ENCODE results near the gene KRTAP5-10.
"Not testable (repeated sequence)": the region's sequence is repeated elsewhere in the genome, so short reads cannot be mapped to it uniquely, and the experiment has no call there.

Gene KRTAP5-10

DNA sequence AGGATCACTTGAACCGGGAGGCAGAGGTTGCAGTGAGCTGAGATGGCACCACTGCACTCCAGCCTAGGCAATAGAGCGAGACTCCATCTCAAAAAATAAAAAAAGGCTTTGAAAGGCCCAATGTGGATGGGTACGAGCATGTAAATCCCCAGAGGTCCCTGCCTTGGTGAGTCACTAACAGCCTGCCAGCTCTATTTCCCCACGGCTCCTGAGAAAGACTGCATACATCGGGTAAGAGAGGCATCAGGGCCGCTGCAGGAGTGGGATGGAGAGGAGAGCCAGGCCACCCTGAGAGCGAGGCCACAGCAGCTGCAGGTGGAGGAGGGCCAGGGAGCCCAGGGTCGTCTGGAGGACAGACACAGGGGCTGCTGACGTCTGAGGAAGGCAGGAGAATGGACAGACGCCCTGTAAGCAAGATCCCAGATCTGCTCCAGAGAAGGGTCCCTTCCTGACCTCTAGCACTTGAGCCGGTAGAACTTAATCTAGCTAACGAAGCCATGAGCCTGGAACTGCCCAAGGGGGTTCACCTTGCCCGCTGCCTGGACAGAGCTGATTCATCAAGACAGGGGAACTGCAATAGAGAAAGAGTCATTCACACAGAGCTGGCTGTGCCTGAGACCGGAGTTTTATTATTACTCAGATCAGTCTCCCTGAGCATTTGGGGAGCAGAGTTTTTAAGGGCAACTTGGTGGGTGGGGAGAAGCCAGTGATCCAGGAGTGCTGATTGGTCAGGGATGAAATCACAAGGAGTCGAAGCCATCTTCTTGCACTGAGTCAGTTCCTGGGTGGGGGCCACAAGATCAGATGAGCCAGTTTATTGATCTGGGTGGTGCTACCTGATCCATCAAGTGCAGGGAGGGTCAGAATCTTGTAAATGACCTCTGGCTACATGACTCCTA is 22.2 kb upstream of the KRTAP5-10 start:
- DNase-seq (ENCODE audit: low spot score), result no peak

DNA sequence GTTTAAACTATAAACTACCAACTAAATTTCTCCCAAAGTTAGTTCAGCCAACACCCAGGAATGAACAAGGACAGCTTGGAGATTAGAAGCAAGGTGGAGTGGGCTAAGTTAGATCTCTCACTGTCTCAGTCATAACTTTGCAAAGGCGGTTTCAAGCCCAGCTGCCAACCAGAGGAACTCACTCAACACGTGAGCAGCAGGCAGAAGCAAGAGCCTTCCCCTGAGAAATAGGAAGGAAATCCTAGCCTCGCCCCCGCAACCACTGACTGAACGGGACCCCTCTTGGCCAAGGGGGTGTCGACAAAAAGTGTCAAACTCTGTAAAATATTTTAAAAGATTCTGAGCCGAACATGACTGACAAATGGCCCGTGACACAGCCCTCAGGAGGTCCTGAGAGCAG is 21.5 kb upstream of the KRTAP5-10 start:
- no peak for DNase-seq (ENCODE audit: low spot score)

DNA sequence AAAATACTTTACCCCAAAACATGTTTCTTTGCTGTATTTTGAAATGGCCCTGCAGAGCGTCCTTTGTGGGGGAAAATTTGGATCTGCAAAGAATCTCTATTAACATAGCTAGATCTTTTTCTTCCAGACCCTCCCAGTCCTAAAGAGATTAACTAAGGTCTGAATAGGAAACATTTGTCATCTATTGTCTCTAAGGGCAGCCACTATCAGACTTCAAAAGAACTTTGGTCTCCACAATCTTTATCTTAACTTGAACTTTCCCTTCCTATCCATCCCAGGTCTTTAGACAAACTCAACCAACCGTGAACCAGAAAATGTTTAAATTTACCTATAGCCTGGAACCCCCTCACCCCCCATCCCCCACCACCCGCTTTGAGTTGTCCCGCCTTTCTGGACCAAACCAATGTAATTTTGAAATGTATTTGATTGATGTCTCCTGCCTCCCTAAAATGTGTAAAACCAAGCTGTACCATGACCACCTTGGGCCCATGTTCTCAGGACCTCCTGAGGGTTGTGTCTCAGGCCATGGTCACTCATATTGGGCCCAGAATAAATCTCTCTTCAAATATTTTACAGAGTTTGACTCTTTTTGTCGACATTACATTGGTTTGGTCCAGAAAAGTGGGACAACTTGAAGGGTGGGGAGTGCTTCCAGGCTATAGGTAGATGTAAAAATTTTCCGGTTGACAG is 20.7 kb upstream of the KRTAP5-10 start:
- no peak for DNase-seq (ENCODE audit: low spot score)

DNA sequence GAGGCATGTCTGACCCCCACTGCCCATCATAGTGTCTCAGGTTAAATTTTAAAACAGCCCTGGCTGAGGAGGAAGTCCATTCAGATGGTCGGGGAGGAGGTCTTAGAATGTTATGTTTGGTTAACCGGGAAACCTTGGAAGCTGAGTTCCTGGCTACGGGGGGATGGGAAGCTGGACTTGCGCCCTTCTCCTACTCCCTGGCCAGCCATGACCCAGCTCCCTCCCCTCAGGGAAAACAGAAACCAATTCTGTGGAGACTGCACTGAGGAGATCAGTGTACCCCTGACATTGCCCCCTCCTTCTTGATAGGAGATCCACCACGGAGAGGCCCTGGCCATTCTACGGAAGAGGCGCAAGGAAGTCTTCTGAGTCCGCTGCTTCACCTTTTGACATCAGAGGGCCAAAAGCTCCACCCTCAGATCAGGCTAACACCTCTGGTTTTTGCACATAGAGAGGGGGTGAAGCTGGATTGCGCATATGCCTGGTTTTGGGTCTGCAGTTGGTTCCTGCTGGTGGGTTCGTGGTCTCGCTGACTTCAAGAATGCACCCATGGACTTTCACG is 19.9 kb upstream of the KRTAP5-10 start:
- no peak for DNase-seq (ENCODE audit: low spot score)

DNA sequence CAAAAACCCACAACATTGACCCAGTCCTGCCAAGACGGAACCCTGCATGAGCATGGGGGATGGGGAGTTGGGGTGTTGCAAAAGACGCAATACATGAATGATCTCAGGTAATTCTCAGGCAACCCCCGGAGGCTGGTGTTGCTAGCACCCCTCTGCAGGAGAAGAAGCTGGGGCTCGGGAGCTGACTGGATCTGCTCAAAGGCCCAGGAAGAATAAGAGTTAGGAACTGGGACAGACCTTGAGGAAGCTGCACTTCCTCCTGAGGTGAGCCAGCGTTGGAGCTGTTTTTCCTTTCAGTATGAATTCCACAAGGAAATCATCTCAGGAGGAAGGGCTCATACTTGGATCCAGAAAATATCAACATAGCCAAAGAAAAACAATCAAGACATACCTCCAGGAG is 17.2 kb upstream of the KRTAP5-10 start, which contains the start of gene KRTAP5-9:
TSS of gene KRTAP5-9 (plus strand) at position 301 of the 400 bp plus-strand sequence. CDS start 238 bp downstream, outside the sequence.
- no peak for DNase-seq (ENCODE audit: low spot score)

DNA sequence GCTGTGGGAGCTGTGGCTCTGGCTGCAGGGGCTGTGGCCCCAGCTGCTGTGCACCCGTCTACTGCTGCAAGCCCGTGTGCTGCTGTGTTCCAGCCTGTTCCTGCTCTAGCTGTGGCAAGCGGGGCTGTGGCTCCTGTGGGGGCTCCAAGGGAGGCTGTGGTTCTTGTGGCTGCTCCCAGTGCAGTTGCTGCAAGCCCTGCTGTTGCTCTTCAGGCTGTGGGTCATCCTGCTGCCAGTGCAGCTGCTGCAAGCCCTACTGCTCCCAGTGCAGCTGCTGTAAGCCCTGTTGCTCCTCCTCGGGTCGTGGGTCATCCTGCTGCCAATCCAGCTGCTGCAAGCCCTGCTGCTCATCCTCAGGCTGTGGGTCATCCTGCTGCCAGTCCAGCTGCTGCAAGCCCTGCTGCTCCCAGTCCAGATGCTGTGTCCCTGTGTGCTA is 16.6 kb upstream of the KRTAP5-10 start:
- no peak for DNase-seq (ENCODE audit: low spot score)

DNA sequence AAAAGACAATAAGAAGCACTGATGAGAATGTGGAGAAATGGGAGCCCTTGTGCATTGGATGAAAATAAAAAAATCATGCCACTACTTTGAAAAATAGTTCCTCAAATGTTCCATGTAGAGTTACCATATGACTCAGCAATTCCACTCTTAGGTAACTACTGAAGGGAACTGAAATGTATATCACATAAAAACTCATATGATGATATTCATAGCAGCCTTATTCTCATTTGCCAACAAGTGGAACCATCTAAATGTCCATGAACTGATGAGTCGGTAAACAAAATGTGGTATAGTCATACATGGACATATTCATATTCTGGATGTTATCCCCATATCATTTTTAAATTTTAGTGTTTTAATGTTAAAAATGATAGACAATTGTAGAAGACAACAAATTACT is 13.7 kb upstream of the KRTAP5-10 start:
- DNase-seq (ENCODE audit: low spot score), result no peak

DNA sequence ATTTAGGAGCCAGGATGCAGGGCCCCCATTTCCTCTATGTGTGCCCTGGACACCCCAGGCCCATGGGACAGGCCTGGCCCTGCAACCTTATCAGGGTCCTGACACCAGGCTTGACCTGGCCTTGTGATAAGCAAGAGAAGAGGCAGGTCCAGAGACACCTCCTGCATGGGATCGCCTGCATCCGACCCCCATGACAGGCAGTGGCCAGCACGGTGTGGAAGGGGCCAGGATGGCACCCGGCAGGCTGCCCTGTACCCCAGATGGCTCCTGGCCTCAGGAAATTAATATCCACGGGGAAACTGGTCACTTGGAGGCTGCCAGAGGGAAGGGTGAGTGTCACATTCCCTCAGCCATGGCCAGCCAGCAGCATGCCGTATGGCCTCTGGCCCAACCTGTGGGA is 10.4 kb upstream of the KRTAP5-10 start:
- no peak for DNase-seq (ENCODE audit: low spot score)

DNA sequence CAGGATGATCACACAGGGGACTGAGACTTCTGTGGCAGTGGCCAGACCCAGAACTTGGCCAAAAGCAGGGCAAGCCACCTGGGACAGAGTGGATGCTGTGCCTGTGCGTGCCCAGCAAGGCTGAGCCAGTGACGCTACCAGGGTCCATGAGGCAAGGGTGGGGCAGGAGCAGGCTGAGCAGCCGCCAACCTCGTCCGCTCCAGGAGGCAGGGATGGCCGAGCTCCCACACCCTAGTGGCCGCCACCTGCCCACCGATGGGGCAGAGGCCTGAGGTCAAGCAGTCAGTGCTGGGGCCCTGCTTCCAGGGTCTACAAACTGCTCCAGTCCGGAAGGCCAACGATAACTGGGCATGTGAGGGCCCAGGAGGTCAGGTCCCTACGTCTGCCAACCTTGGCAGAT is 9.9 kb upstream of the KRTAP5-10 start:
- no peak for DNase-seq (ENCODE audit: low spot score)

DNA sequence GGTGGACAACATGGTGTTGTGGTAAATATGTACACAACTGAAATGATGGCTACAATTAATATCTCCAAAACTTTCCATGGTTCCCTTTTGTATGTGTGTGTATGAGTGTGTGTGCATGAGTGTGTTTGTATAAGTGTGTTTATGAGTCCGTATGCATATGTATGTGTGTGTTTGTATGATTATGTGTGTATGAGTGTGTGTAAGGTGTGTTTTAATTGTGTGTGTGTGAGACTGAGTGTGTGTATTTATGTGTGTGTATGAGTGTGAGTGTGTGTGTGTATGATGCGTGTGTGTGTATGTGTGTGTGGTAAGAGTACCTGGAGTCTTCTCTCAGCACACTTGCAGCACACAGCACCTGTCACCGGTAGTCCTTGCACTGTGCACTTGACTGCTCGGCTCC is 9.3 kb upstream of the KRTAP5-10 start:
- DNase-seq (ENCODE audit: low spot score), result no peak

DNA sequence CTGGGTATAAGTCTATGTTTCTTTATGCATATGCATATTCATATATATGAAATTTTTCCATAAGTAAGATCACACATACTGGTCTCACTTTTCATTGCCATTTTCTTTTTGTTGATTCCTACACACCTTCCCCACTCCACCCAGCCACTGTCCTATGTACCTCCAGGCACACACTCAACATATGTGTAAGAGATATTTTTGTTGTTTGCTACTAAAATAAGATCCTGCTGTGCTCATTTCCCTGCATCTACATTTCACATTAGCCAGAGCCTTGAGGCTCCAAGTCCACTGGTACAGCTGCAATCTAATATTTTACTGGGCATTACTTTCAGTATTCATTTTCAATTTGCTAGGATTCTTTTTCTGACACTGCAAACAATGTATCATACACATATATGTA is 8.1 kb upstream of the KRTAP5-10 start:
- no peak for DNase-seq (ENCODE audit: low spot score)

DNA sequence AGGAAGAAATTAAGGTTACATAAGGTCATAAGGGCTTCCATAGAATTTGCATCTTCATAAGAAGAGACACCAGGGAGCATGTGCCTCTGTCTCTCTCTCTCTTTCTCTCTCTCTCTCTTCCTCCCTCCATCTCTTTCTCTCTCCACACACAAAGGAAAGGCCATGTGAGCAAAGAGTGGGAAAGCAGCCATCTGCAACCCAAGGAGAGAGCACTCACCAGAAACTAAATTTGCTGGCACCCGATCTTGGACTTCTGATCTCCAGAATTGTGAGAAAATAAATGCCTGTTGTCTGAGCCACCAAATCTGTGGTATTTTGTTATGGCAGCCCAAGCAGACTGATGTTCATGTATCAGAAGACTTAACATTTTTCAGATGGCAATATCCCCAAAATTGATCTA is 6.4 kb upstream of the KRTAP5-10 start:
- DNase-seq (ENCODE audit: low spot score), result peak; percentile 42

DNA sequence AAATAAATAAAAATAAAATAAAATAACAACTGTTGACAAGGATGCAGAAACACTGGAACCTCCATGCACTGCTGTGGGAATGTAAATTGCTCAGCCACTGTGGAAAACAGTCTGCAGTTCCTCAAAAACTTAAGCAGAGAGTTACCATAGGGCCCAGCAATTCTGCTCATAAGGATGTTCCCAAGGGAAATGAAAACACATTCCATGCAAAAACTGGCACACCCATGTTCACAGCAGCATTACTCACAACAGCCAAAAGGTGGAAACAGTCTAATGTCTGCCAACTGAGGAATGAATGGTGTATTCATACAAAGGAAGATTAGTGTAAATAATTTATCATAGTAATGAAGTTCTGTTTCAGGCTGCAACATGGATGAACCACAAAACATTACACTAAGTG is 3.2 kb upstream of the KRTAP5-10 start:
- DNase-seq (ENCODE audit: low spot score), result no peak

DNA sequence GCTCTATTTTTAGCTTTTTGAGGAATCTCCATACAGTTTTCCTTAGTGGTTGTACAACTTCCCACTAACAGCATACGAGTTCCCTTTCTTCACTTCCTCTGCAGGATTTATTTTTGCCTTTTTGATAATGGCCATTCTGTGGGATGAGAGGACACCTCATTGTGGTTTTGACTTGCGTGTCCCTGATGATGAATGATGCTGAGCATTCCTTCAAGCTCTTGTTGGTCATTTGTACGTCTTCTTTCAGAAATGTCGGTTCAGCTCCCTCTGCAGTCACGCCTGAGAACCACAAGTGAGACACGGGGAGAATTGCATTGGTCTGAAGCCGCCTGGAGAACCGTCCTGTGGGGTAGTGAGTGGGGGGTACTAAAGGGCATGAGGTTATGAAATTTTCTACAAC is 2.0 kb upstream of the KRTAP5-10 start:
- peak; percentile 55 for DNase-seq (ENCODE audit: low spot score)

DNA sequence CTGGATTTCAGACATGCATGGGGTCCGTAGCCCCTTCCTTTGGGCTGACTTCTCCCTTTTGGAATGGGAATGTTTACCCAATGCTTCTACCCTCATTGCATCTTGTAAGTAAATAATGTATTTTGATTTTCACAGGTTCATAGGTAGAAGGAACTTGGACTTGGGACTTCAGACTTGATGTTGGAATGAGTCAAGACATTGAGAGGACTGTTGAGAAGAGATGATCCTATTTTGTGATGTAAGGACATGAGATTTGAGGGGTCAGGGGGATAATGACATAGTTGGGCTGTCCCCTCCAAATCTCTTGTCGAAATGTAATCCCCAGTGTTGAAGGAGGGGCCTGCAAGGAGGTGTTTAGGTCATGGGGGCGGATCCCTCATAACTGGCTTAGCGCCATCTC is 933 bp upstream of the KRTAP5-10 start:
- no peak for DNase-seq (ENCODE audit: low spot score)

DNA sequence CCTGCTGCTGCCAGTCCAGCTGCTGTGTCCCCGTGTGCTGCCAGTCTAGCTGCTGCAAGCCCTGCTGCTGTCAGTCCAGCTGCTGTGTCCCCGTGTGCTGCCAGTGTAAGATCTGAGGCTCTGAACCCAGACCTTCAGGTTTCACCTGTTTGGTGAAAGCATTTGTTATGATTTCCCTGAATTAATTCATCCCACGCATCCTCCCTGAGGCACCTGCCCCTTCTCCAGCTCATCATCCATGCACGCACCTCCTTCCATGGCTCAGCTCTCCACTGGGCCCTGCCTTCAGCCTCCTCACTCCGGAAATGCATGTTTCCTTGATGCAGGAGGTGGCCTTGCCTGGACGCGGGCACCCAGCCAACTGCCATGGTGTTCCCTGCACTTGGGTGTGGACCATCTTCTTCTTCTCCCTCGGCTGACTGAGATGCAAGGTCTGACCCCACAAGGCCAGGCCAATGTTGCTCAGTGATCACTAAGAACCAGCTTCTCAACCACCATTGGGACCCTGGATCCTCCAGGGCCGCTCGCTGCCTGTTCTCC is 788 bp downstream of the KRTAP5-10 start:
- no peak for DNase-seq (ENCODE audit: low spot score)

DNA sequence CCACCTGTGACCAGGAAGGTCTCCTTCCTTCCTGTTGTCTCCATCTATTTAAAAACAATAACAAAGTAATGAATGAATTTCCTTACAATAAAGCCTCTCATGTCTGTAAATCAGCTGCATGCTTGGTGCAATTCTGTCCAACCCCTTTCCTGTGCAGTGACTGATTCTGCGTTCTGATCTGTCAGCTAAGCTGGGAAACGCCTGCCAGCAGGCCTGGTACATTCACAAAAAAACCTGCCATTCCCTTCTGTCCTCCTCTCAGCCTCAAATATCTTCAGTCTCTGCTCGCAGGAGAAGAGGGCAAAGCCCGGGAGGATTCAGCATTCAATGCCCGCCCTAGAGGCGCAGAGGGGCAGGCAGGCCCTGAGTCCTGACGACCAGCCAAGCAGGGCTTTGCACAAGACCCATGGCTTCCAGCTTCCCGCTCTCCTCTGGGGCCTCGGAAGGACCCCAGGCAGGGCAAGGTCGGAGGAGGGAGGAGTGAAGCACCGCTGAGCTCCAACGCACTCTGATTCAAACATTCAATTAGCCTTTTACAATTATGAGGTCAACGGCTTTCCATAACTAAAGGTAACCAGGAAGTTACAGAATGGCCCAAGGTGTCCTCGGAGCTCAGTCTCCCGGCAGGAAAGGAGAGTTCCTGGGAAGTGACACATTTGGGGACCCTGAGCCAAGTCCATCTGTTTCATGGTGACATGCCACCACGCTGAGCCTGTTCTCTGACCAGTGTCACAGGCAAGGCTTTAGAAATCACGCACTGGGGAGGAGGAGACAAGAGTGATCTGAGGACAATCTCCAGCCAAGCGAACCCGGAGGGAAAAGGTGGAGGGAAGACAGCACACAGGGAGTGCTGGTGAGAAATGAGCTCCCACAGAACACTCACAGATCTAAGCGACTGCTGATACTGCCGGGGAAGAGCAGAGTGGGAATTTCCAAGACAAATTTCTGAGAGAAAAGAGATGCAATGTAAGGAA is 1.6 kb downstream of the KRTAP5-10 start:
- DNase-seq (ENCODE audit: low spot score), result not testable (repeated sequence)

DNA sequence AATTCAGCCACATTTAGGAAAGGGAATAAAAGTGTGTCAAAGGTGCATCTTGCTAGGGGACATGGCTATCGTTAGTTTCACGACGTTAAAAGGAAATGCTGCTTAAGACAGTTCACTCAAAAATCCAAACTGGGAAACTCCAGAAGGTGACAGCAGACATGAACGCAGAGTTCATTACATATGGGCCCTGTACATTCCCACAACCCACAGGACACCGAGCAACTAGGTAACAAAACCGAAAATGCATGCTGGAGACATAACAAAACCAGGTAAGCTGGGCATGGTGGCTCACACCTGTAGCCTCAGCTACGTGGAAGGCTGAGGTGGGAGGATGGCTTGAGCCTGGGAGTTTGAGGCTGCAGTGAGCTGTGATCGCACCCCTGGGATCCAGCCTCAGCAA is 2.3 kb downstream of the KRTAP5-10 start:
- DNase-seq (ENCODE audit: low spot score), result not testable (repeated sequence)

DNA sequence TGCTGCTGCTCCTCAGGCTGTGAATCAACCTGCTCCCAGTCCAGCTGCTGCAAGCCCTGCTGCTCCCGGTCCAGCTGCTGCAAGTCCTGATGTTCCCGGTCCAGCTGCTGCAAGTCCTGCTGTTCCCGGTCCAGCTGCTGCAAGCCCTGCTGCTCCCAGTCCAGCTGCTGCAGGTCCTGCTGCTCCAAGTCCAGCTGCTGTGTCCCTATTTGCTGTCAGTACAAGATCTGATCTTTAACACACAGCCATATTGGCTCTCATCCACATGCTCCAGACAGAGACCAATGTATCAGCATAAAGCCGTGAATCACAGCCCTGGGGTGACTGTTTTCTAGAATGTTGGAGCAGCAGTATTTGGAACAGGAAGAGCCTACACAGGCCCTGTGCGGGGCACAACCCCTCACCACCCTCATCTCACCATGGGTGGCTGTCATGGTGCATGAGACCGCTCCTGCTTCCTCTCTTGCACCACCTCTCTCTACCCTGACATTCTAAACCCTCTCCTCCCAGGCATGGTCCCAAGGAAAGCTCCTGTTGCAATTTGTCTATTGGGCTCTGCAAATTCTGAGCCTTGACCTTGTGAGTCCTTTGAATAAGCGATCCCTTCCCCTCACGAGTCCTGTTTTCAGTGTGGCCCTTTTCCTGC is 3.5 kb downstream of the KRTAP5-10 start:
- no peak for DNase-seq (ENCODE audit: low spot score)

DNA sequence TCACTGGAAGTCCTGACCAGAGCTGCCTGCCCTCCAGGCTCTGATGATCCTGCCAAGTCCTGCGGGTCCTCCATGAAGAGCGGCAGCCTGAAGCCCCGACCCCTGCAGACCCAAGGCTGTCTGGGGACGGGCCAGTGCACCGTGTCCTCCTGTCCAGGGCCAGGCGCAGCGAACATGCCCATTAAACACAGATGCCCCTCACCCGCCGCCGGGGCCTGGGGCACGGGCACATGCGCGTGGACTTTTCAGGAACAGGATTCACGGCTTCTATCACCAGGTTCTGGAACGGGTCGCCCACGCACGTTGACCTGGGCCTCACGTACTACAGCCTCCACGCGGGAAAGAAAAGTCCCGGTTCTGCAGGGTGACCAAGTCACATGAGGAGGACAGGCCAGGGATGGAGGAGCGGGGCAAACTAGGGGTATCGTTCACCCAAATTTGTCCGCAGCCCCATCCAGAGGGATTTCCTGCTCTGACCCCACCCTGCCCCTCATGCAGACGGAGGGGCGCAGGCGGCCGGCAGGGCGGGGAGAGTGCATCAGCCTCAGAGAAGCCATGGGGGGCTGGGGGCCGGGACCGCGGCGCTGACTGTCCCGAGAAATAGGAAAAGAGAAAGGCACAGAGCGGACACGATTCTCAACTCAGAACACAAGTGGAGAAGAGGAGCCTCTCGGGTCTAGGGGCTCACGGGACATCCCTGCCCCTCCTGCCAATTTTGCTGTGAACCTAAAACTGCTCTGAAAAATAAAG is 5.9 kb downstream of the KRTAP5-10 start:
- DNase-seq (ENCODE audit: low spot score), result not testable (repeated sequence)

All from pons (tissue), 1 donor.